Heart left ventricle (tissue), 16 donors: ENCODE results near the gene IL23A. TPM values are rescaled to one million over a fixed set of nuclear protein-coding genes. Genes with fewer than 3 reads are reported as not detected.
A peak's percentile ranks its signal among the peaks of the same experiment; 100 is the strongest.

Experiments used
- ATAC-seq, 4 donors: fragments of 200-7000 bp; cut with Tn5 transposase; one replicate each; pipeline ENCODE4 v1.9.1; 2020 to 2022; ENCODE audit warnings: moderate library complexity in 4 of 4, mild to moderate bottlenecking in 3 of 4, moderate number of reproducible peaks in 1 of 4
- DNase-seq, 5 donors: peaks; one replicate each; pipeline ENCODE4 v3.0.0-alpha.2; 2020
- H3K27ac ChIP-seq, 12 donors: fragments of 200-600 bp; sonication (generic) in 4 of 12; one replicate each; pipeline versions ENCODE4 v1.5.0 to v1.8.0; 2016 to 2022; ENCODE audit warnings: mild to moderate bottlenecking in 2 of 12
- H3K27me3 ChIP-seq, 9 donors: fragments of 200-600 bp; sonication (generic) in 2 of 9; one replicate each; pipeline versions ENCODE4 v1.5.1 to v1.8.0; 2016 to 2022; ENCODE audit warnings: mild to moderate bottlenecking in 3 of 9
- H3K36me3 ChIP-seq, 9 donors: fragments of 200-600 bp; sonication (generic) in 2 of 9; one replicate each; pipeline versions ENCODE4 v1.5.0 to v1.8.0; 2018 to 2022; ENCODE audit warnings: mild to moderate bottlenecking in 2 of 9
- H3K4me1 ChIP-seq, 12 donors: fragments of 200-600 bp; sonication (generic) in 4 of 12; one replicate each; pipeline versions ENCODE4 v1.5.0 to v1.8.0; 2016 to 2022; ENCODE audit warnings: mild to moderate bottlenecking in 3 of 12
- H3K4me3 ChIP-seq, 12 donors: fragments of 200-600 bp; sonication (generic) in 4 of 12; one replicate each; pipeline versions ENCODE4 v1.5.0 to v1.8.0; 2017 to 2022; ENCODE audit warnings: mild to moderate bottlenecking in 9 of 12, moderate library complexity in 4 of 12
- H3K9me3 ChIP-seq, 12 donors: fragments of 200-600 bp; sonication (generic) in 4 of 12; one replicate each; pipeline versions ENCODE4 v1.5.0 to v1.8.0; 2016 to 2022; ENCODE audit warnings: mild to moderate bottlenecking in 1 of 12
- POLR2A ChIP-seq, 2 donors: fragments of 450-650 bp; IDR thresholded peaks; one replicate each; pipeline ENCODE4 v1.6.1; 2017; ENCODE audit warnings: antibody characterized with exemption in 2 of 2, mild to moderate bottlenecking in 2 of 2, moderate library complexity in 2 of 2
- WGBS, 4 donors: extraction: QIAGEN DNeasy Blood & Tissue Kit in 2 of 4; methylation state at CpG; one replicate each; pipeline versions ENCODE4 v1.1.5 to v1.1.7; 2013 to 2018; 5-methylcytosine and 5-hydroxymethylcytosine counted together
- intact Hi-C, 10 donors: fragments of 100-400 bp; cut with DNase I; formaldehyde crosslinking; loops; one replicate each; pipeline versions ENCODE4 v1.11.1 to v1.14.2; 2022
- polyA plus RNA-seq, 2 donors: library from polyadenylated mRNA; stranded (reverse); fragments of 200-250 nt; gene quantifications; one replicate each; pipeline ENCODE4 v1.2.3, GENCODE V29; 2013
- total RNA-seq, 9 donors: library from RNA; depleted of rRNA in 2 of 9; stranded (reverse); fragments of >200 nt in 2 of 9; fragmentation: NEBNext Ultra II Directional in 3 of 9; extraction: Animal tissue kit (Norgen Biotek cat#: 25700) in 3 of 9; gene quantifications; one replicate each; pipeline versions ENCODE4 v1.1.0 to v1.2.4, GENCODE V29; 2016 to 2023
- TF ChIP-seq, protein P1 (sequence below), 12 donors: fragments of 200-600 bp; sonication (generic) in 4 of 12; IDR thresholded peaks; one replicate each; pipeline versions ENCODE4 v1.5.0 to v1.8.0; 2018 to 2022; ENCODE audit warnings: antibody characterized with exemption in 12 of 12, mild to moderate bottlenecking in 5 of 12
- donor health status: ischemic (EF 13 %, LVEDD 7.1; RV severe dilation, severe dysfunction).
- donor health status: healthy with polysubstance abuse.
- donor health status: DM: no; HTN: yes; CAD: no.
- donor health status: DM: no; HTN: no; CAD: no.
- donor health status: ischemic (EF 25% LVEDD 6.9; RV normal size, moderate dysfunction).
- donor health status: ischemic (EF 25% LVEDD 5.7; RV mildly dilated, moderate dysfunction).
- donor health status: healthy.
- donor health status: DM: yes; HTN: yes; CAD: no.
- donor health status: ischemic (EF 35%, LVEDD 5.7; RV mildly dilated, moderate dysfunction).
- donor health status: nonischemic (EF 11% LVEDD 7.7; RV severe dilation, severe dysfunction).
- donor health status: DM: yes; HTN: yes; CAD: no.
- donor health status: PGD.
- donor health status: ischemic (EF 29% LVEDD 5.4; RV normal size, mild dysfunction).
- donor health status: nonischemic (EF 23%, LVEDD 6.1; RV moderate dilation, normal function).

IL23A gene
- total and polyA plus RNA-seq, 11 donors, result 0.29 to 0.69 TPM; not detected in 9

DNA sequence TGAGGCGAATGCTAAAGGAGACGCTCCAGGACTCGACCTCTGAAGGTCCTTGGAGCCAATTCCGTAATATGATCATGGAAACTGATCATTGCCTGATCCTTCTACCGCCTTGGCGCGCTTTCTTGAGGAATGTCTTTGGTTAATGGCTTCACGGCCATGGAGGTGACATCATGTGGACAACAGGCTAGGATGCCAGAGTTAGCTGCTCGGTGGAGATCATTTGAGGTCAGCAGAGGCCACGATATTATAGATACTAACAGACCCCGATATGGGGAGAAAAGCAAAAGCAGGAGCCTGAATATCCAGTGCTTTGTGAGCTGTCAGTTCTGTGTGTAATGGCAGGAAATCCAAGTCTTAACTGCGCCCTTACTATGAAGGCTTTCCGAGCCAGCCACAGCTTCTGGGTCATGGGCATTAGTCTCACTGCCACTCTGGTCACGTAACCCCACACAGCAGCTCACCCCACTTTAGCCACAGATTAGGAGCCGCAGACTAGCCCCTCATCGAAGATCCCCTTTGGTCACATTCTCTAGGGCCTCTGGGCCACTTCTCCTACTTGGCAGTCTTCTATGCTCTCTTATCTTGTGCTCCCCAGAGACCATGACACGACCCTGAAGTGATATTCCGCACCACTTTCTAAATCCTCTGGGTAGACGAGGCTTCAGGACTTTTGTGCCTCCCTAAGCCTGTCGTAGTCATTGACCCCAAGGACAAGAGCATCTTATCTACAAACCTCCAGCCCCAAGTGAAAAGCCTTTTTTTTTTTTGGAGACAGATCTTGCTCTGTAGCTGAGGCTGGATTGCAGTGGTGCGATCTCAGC is 37.8 kb upstream of the IL23A start:
- no peak for TF ChIP-seq POLR2A (IDR thresholded peaks at IDR 0.05)
- TF ChIP-seq, protein P1, sequence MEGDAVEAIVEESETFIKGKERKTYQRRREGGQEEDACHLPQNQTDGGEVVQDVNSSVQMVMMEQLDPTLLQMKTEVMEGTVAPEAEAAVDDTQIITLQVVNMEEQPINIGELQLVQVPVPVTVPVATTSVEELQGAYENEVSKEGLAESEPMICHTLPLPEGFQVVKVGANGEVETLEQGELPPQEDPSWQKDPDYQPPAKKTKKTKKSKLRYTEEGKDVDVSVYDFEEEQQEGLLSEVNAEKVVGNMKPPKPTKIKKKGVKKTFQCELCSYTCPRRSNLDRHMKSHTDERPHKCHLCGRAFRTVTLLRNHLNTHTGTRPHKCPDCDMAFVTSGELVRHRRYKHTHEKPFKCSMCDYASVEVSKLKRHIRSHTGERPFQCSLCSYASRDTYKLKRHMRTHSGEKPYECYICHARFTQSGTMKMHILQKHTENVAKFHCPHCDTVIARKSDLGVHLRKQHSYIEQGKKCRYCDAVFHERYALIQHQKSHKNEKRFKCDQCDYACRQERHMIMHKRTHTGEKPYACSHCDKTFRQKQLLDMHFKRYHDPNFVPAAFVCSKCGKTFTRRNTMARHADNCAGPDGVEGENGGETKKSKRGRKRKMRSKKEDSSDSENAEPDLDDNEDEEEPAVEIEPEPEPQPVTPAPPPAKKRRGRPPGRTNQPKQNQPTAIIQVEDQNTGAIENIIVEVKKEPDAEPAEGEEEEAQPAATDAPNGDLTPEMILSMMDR (IDR thresholded peaks at IDR 0.05), result no peak
- ATAC-seq (peak; percentile 2 to 19 (median 11)), DNase-seq (no peak)
- intact Hi-C loops, result loop anchor here in 4 of 10 donors (2.0 kb wide), 4 partner anchors 34 to 182 kb away; partner anchors contain the start of genes COQ10A (in 2 of the 4) and ZC3H10 (in 1 of the 4)
- Histone ChIP-seq H3K4me1 (peaks cover 24 to 63% (median 53%) of the 10 kb centered on the region in 12 donors), H3K4me3 (peak overlapping the region; percentile 40 to 98 (median 84)), H3K27ac (peak overlapping the region; percentile 89 to 100 (median 96)), H3K36me3 (peaks cover 0 to 46% (median 19%) of the 10 kb centered on the region in 9 donors), H3K9me3 (no peaks in the 10 kb centered on the region), H3K27me3 (no peaks in the 10 kb centered on the region)
- WGBS, 4 donors, result 23 to 28% (median 25%) methylated on average over 21 of the region's 21 CpGs

DNA sequence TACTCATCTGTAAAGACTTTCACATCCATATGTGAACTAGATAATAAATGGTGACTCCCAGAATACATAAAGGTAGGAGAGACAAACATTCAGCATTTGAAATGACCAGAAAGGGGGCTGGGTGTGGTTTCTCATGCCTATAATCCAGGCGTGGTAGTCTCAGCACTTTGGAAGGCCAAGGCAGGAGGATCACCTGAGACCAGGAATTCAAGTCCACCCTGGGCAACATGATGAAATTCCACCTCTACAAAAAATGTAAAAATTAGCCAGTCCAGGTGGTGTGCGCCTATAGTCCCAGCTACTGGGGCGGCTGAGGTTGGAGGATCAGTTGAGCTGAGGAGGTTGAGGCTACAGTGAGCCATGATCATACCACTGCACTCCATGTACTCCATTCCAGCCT is 34.4 kb upstream of the IL23A start:
- Histone ChIP-seq H3K27ac (no peak overlapping the region), H3K27me3 (no peaks in the 10 kb centered on the region), H3K4me1 (peaks cover 8 to 30% (median 20%) of the 10 kb centered on the region in 12 donors), H3K9me3 (no peaks in the 10 kb centered on the region), H3K36me3 (peaks cover 0 to 55% (median 40%) of the 10 kb centered on the region in 9 donors), H3K4me3 (no peak overlapping the region)
- intact Hi-C loops, result no loop called here
- DNase-seq (no peak), ATAC-seq (no peak)
- TF ChIP-seq POLR2A (IDR thresholded peaks at IDR 0.05), result no peak
- TF ChIP-seq, protein P1 (IDR thresholded peaks at IDR 0.05), result no peak
- 93 to 96% (median 94%) methylated on average over 3 of the region's 3 CpGs for whole genome bisulfite sequencing, 4 donors

DNA sequence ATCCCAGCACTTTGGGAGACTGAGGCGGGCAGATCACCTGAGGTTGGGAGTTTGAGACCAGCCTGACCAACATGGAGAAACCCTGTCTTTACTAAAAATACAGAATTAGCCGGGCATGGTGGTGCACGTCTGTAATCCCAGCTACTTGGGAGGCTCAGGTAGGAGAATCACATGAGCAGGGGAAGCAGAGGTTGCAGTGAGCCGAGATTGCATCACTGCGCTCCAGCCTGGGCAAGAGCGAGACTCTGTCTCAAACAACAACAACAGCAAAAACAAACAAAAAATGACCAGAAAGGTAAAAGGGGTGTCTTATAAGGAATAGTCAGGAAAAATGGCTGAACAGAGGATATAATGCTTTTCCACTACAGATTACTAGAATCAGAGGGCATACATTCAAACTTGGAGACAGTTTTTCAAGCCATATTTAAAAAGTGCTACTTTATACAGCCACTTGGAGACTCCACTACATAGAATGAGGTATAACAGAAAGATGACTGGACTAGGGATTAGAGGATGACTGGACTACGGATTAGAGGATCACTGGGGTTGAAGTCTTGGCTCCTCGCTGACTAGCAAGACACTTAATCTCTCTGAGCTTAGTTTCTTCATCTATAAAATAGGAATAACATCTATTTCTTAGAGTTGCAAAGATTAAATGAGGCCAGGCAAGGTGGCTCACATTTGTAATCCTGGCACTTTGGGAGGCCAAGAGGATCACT is 33.7 kb upstream of the IL23A start:
- H3K27me3 ChIP-seq, result no peaks in the 10 kb centered on the region
- 91 to 93% (median 93%) methylated on average over 8 of the region's 8 CpGs for WGBS, 4 donors
- H3K36me3 ChIP-seq, result peaks cover 0 to 62% (median 48%) of the 10 kb centered on the region in 9 donors
- H3K4me3 ChIP-seq, result no peak overlapping the region
- ATAC-seq (no peak), DNase-seq (no peak)
- intact Hi-C loops, result no loop called here
- no peak overlapping the region for H3K27ac ChIP-seq
- TF ChIP-seq, protein P1 (IDR thresholded peaks at IDR 0.05), result no peak
- H3K9me3 ChIP-seq, result no peaks in the 10 kb centered on the region
- peaks cover 8 to 27% (median 18%) of the 10 kb centered on the region in 12 donors for H3K4me1 ChIP-seq
